Peyer's patch (tissue), 4 donors: Measurements from ENCODE around the gene PAXIP1.

ENCODE experiments used
- POLR2A ChIP-seq, 2 donors: fragments of 450-650 bp; IDR thresholded peaks; one replicate each; pipeline ENCODE4 v1.5.1; 2017; ENCODE audit warnings: antibody characterized with exemption in 2 of 2, mild to moderate bottlenecking in 2 of 2, moderate library complexity in 2 of 2
- TF ChIP-seq, protein P1 (sequence below), 6 experiments: fragments of 450-650 bp in 4 of 6; fragments of 200-600 bp in 2 of 6; sonication (generic) in 1 of 6; IDR thresholded peaks; one replicate each; pipeline ENCODE4 v1.5.1; 2017 to 2019; ENCODE audit warnings: antibody characterized with exemption in 6 of 6, mild to moderate bottlenecking in 3 of 6, moderate library complexity in 1 of 6

DNA sequence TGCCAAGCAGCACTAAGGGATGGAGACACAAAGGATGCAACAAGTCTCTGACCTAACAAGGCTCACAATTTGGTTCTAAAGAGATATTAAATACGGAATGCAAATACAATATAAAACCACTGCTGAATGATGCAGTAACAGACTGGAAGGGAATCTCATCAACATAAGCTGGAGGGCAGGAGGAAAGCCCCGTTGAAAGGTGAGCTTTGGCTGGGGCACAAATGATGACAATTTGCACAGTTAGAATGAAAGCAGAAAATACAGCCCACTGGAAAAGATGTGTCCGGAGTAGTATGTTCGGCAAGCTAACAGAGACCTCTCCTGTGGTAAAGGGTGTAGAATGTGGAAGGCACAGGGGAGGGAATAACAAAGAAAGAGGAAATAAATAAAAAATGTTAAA lies 26.1 kb downstream of the PAXIP1 start:
- no peak for TF ChIP-seq POLR2A (IDR thresholded peaks at IDR 0.05)
- TF ChIP-seq, protein P1, sequence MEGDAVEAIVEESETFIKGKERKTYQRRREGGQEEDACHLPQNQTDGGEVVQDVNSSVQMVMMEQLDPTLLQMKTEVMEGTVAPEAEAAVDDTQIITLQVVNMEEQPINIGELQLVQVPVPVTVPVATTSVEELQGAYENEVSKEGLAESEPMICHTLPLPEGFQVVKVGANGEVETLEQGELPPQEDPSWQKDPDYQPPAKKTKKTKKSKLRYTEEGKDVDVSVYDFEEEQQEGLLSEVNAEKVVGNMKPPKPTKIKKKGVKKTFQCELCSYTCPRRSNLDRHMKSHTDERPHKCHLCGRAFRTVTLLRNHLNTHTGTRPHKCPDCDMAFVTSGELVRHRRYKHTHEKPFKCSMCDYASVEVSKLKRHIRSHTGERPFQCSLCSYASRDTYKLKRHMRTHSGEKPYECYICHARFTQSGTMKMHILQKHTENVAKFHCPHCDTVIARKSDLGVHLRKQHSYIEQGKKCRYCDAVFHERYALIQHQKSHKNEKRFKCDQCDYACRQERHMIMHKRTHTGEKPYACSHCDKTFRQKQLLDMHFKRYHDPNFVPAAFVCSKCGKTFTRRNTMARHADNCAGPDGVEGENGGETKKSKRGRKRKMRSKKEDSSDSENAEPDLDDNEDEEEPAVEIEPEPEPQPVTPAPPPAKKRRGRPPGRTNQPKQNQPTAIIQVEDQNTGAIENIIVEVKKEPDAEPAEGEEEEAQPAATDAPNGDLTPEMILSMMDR (IDR thresholded peaks at IDR 0.05), result no peak
